Measurements from ENCODE around the gene IDI1.

The IDI1 gene

DNA sequence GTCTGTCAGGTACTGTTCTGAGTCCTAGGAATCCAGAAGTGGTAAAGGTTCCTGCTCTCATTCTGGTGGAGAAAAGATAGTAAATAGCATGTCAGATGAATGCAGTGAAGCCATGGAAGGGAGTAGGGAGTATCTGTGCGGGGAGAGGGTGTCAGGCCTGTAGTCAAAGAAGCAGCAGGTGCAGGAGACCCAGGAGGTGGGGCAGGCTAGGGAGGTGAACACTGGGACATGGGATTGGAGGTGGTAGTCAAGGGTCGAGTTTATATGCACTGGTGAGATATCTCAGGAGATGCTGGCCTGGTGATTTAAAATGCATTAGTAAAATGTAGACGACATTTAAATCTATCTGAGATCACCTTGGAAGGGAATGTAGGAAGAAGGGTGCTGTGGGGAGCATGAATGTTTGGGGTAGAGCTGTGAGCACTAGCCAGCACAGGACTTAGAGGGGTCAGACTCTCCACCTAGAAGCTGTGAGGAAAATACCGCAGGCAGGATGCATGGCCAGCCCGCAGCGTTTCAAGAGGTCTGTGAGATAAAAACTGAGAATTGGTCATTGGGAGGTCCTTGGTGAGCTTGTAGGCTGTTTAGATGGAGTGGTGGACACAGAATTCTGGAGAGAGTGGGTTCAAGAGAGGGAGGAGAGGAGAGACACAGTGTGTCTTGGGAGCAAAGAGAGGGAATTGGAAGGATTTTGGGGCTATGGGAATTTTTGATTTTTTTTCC is 53.9 kb downstream of the IDI1 start:
- DNase-seq (ENCODE audit: low read depth in 2 of 2) = no peak

DNA sequence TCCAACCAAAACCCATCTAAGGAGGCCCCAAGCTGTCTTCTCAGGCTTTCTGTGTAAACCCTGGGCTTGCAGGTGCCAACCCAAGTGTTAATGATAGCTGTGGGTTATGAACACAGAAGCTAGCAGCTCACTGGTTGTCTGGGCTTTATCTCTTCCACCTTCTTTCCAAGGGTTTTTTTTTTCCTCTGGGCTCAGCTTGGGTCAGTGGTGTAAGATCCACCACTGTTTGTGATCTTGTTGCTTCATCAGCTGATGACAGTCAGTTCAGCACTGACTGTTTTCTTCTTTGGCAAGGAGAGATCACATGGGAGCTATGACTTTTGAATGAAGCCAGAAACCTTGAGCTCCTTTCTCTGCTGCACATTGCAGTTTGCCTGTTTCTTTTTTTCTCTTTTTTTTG is 56.0 kb downstream of the IDI1 start:
- no peak for DNase-seq (ENCODE audit: low read depth in 2 of 2)

DNA sequence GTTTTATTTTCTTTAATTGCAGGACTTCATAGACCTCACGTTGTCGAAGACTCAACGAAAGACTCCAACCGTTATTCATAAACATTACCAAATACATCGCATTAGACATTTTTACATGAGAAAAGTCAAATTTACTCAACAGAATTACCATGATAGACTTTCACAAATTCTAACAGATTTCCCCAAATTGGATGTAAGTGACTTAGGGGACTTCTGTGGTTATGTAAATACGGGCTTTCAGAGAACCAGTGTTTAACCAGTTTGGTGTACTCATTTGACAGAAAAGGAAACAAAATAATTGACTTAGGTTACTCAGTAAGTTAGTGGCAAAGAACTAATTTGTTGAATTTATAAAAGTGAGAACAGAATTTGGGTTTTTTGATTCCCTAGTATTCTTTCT is 56.5 kb downstream of the IDI1 start:
- DNase-seq (ENCODE audit: low read depth in 2 of 2) = no peak

GRCh38 chr10:990808-991207 is 58.1 kb downstream of the IDI1 start:
- no peak for DNase-seq (ENCODE audit: low read depth in 2 of 2)
